ENCODE data around the gene ATF6. TPM values are rescaled to one million over a fixed set of nuclear protein-coding genes. Genes with fewer than 3 reads are reported as not detected.

Gene ATF6
- total and polyA plus RNA-seq, 2 donors (not counting 1 experiment from before 2014, with no cell fraction given) = 5.7 to 26.6 TPM

DNA sequence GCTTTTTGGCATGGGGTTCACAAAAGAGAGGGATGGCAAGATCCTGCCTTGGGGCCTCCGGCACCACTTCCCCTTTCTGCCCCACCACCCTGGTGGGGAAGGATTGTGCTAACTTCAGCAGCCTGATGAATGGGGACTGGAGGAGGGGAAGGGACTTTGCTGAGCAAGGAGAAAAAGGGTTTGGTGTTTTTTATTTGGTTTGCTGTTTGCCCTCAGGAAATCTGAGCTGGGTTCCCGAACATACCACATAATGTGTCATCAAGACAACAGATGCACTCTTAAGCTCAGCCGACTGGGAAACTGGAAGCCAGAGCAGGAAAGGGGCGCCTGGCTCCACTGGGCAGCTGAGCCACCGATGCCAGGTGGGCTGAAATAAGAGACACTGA lies 237.7 kb downstream of the ATF6 start:
- TF ChIP-seq EZH2 (IDR thresholded peaks at IDR 0.05; ENCODE audit: borderline replicate concordance, insufficient read depth, low read depth, low read length, poor library complexity, severe bottlenecking) = no peak
- TF ChIP-seq, protein P1, sequence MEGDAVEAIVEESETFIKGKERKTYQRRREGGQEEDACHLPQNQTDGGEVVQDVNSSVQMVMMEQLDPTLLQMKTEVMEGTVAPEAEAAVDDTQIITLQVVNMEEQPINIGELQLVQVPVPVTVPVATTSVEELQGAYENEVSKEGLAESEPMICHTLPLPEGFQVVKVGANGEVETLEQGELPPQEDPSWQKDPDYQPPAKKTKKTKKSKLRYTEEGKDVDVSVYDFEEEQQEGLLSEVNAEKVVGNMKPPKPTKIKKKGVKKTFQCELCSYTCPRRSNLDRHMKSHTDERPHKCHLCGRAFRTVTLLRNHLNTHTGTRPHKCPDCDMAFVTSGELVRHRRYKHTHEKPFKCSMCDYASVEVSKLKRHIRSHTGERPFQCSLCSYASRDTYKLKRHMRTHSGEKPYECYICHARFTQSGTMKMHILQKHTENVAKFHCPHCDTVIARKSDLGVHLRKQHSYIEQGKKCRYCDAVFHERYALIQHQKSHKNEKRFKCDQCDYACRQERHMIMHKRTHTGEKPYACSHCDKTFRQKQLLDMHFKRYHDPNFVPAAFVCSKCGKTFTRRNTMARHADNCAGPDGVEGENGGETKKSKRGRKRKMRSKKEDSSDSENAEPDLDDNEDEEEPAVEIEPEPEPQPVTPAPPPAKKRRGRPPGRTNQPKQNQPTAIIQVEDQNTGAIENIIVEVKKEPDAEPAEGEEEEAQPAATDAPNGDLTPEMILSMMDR (IDR thresholded peaks at IDR 0.05) = no peak
- no peaks in the 10 kb centered on the region for H4K20me1 ChIP-seq (ENCODE audit: control insufficient read depth, insufficient read depth, low read length, poor library complexity, severe bottlenecking)
- intact Hi-C loops (cut with micrococcal nuclease) = no loop called here
- H3K36me3 ChIP-seq (replicated peaks in 1 of 2; ENCODE audit: control extremely low read depth in 1 of 2, control insufficient read depth in 1 of 2, extremely low read depth in 1 of 2, insufficient read depth in 2 of 2, low read length in 1 of 2) = no peaks in the 10 kb centered on the region
- no peaks in the 10 kb centered on the region for H3K4me1 Mint-ChIP-seq
- 0% methylated on average over 1 of the region's 5 CpGs for WGBS (ENCODE audit: insufficient coverage)
- DNase-seq (no peak), ATAC-seq (ENCODE audit: low read depth) (no peak)
- no peaks in the 10 kb centered on the region for H3K27me3 ChIP-seq (replicated peaks in 1 of 4; ENCODE audit: control extremely low read depth in 1 of 4, control insufficient read depth in 3 of 4, insufficient read depth in 4 of 4, low read length in 3 of 4)
- POLR2A ChIA-PET = no interaction called here
- no peak overlapping the region for H3K4me2 ChIP-seq (replicated peaks; ENCODE audit: low read depth, low read length, poor library complexity, severe bottlenecking)
- no peak overlapping the region for H3K27ac ChIP-seq (ENCODE audit: low read length in 2 of 2)
- H3K4me1 ChIP-seq (ENCODE audit: control insufficient read depth in 2 of 2, insufficient read depth in 2 of 2, low read length in 2 of 2) = no peaks in the 10 kb centered on the region
- no peak overlapping the region for H3K4me3 ChIP-seq (ENCODE audit: control extremely low read depth in 1 of 5, extremely low read depth in 1 of 5, insufficient read depth in 1 of 5, low read depth in 2 of 5, low read length in 4 of 5)
- no peak overlapping the region for H2AFZ ChIP-seq (ENCODE audit: insufficient read depth, low read depth, low read length, poor library complexity, severe bottlenecking)
- H3K4me3 Mint-ChIP-seq = no peak overlapping the region
- CTCF ChIA-PET = no interaction called here
- H3K27me3 Mint-ChIP-seq = peaks cover 33% of the 10 kb centered on the region
- H3K9me3 Mint-ChIP-seq (ENCODE audit: insufficient read depth) = no peaks in the 10 kb centered on the region
- no peak overlapping the region for H3K27ac Mint-ChIP-seq
- H3K79me2 ChIP-seq (ENCODE audit: control insufficient read depth, insufficient read depth, low read length) = no peaks in the 10 kb centered on the region
- H3K9me3 ChIP-seq (ENCODE audit: control extremely low read depth in 1 of 3, control insufficient read depth in 2 of 3, insufficient read depth in 1 of 3, low read length in 2 of 3) = no peaks in the 10 kb centered on the region
- H3K9ac ChIP-seq (ENCODE audit: low read length) = no peak overlapping the region

DNA sequence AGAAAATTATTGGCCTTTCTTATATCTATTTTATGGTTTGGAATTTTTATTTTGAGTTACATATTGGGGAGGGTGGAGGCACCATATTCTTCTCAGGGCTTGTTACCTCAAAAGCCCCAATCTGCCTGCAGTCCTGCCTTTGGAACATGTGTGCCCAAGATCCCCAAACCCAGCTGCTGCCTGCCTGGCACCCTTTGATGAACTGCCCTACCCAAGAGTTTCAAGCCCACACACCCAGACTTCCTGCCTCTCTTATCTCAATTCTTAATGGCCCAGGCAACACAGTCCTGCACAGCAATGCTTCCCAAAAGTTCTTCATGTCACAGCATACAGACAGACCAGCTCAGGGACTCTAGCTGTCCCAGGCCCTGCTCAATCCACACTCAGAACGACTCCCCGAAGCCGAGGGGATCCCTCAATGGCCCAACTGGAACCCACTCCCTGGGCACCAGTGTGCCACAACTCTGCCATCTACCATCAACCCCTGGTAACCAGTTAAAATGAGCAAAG lies 238.4 kb downstream of the ATF6 start:
- POLR2A ChIA-PET = no interaction called here
- no peak for ATAC-seq (ENCODE audit: low read depth)
- Histone ChIP-seq H3K4me3 (ENCODE audit: control extremely low read depth in 1 of 5, extremely low read depth in 1 of 5, insufficient read depth in 1 of 5, low read depth in 2 of 5, low read length in 4 of 5) (no peak overlapping the region), H3K36me3 (replicated peaks in 1 of 2; ENCODE audit: control extremely low read depth in 1 of 2, control insufficient read depth in 1 of 2, extremely low read depth in 1 of 2, insufficient read depth in 2 of 2, low read length in 1 of 2) (no peaks in the 10 kb centered on the region), H3K79me2 (ENCODE audit: control insufficient read depth, insufficient read depth, low read length) (no peaks in the 10 kb centered on the region), H3K27ac (ENCODE audit: low read length in 2 of 2) (no peak overlapping the region), H2AFZ (ENCODE audit: insufficient read depth, low read depth, low read length, poor library complexity, severe bottlenecking) (no peak overlapping the region), H3K4me2 (replicated peaks; ENCODE audit: low read depth, low read length, poor library complexity, severe bottlenecking) (no peak overlapping the region), H3K4me1 (ENCODE audit: control insufficient read depth in 2 of 2, insufficient read depth in 2 of 2, low read length in 2 of 2) (no peaks in the 10 kb centered on the region), H3K27me3 (replicated peaks in 1 of 4; ENCODE audit: control extremely low read depth in 1 of 4, control insufficient read depth in 3 of 4, insufficient read depth in 4 of 4, low read length in 3 of 4) (no peaks in the 10 kb centered on the region), H3K9ac (ENCODE audit: low read length) (no peak overlapping the region), H4K20me1 (ENCODE audit: control insufficient read depth, insufficient read depth, low read length, poor library complexity, severe bottlenecking) (no peaks in the 10 kb centered on the region), H3K9me3 (ENCODE audit: control extremely low read depth in 1 of 3, control insufficient read depth in 2 of 3, insufficient read depth in 1 of 3, low read length in 2 of 3) (no peaks in the 10 kb centered on the region)
- CTCF ChIA-PET = no interaction called here
- 62% methylated on average over 3 of the region's 3 CpGs for WGBS (ENCODE audit: insufficient coverage)
- Mint-ChIP-seq H3K27me3 (peaks cover 33% of the 10 kb centered on the region), H3K4me1 (no peaks in the 10 kb centered on the region), H3K27ac (no peak overlapping the region), H3K4me3 (no peak overlapping the region), H3K9me3 (ENCODE audit: insufficient read depth) (no peaks in the 10 kb centered on the region)
- intact Hi-C loops (cut with micrococcal nuclease) = no loop called here
- no peak for DNase-seq
- TF ChIP-seq, protein P1 (IDR thresholded peaks at IDR 0.05) = no peak
- no peak for TF ChIP-seq EZH2 (IDR thresholded peaks at IDR 0.05; ENCODE audit: borderline replicate concordance, insufficient read depth, low read depth, low read length, poor library complexity, severe bottlenecking)
